HG02885 (cell line): ENCODE data around the gene TRIM67.
"Not testable (repeated sequence)": the region's sequence is repeated elsewhere in the genome, so short reads cannot be mapped to it uniquely, and the experiment has no call there.

Experiments
- ATAC-seq: cut with Tn5 transposase; IDR thresholded peaks from one replicate; pipeline ENCODE4 v1.9.1; 2021; ENCODE audit warnings: mild to moderate bottlenecking; ENCODE audit not compliant: unreplicated experiment, poor library complexity

The TRIM67 gene

DNA sequence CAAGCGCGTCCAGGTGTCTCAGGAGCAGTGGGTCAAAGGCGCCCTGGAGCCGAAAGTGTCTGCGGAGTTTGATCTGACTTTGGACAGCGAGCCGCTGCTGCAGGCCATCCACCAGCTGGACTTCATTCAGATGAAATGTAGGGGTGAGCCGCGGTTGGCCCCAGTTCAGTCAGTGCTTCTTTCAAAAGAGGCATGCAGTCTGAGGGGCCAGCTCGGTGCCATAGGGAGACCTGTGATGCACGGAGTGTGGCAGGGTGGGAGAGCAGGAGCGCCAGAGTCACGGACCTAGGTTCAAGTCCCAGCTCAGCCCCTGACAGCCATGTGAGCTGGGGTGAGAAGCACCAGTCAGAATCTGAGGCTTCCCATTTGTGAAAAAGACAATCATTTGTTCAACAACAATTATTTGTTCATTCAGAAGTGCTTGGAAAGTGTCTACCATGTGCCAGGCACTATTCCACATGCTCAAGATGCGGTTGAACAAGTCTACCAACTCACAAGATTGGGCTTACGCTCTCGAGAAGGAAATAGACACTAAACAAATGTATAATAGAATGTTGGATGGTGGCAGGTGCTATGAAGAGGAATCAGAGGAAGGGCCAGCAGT, 39.6 kb downstream of the TRIM67 start:
- ATAC-seq, result no peak

DNA sequence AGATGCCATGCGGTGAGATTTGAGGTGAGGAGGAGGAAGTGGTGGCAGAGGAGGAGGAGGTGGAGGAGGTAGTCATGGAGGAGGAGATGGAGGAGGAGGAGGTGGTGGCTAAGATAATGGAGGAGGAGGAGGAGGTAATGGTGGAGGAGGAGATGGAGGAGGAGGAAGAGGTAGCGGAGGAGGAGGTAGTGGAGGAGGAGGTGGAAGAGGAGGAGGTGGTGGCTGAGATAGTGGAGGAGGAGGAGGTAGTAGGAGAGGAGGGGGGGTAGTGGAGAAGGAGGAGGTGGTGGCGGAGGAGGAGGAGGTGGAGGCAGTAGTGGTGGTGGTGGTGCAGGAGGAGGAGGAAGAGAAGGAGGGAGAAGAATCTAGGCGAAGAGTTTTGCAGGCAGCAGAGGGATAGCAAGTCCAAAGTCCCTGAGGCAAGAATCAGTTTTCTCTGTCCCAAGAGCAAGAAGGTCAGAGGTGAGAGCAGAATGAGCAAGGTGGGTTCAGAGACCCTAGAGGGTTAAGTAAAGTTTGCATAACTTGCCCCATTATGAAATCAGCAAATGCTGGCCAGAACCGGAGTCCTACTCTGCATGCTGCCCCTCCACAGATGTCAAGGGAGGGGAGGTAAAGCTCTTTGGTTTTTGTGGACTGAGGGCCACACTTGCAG, 40.2 kb downstream of the TRIM67 start:
- ATAC-seq, result no peak

DNA sequence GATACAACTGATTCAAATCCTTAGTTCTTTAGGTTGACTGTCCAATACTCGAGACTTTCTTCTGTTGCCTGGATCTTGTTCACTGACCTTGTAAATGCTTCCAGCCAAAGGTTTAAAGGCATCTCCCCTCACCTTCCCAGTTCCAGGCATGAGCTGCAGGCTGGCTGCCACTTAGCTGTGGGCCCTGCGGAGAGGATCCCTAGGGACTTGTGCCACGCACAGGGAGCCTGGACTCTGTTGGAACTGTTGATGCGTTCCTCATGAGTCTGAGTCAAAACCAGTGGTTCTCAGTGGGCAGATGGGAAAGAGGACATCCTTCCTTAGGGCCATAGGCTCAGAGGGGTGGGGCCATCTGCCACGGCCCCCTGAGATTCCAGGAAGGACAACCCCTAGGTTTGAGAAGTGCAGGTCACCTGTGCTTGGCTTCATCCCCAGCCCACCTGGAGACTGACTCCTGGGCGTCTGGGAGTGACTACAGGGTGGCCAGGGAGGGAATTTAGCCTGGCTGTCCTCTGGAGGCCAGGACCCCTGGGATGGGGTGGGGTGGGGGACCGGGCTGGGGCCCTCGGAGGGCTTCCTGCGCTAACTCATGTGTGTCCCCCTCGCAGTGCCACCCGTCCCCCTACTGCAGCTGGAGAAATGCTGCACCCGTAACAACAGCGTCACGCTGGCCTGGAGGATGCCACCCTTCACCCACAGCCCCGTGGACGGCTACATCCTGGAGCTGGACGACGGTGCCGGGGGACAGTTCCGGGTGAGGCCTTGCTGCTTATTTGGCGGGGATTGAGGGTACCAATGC, 41.6 kb downstream of the TRIM67 start:
- no peak for ATAC-seq

DNA sequence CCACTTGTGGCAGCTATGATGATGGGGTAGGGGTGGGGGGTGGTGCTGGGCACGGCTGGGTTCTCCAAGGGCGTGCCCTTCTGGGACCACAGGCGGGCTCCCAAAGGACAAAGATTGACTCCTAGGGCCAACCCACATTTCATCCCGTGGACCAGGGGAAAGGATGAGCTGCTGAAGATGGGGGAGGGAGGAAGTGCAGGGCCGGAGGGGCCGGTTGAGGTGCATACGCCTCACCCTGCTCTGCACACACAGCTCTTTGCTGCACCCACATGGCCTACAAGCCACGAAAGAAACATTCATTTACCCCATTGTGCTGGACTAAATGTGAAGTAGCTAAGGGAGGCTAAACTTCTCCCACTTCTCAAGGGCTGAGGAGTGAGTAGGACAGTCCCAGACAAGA, 45.0 kb downstream of the TRIM67 start:
- ATAC-seq, result no peak

DNA sequence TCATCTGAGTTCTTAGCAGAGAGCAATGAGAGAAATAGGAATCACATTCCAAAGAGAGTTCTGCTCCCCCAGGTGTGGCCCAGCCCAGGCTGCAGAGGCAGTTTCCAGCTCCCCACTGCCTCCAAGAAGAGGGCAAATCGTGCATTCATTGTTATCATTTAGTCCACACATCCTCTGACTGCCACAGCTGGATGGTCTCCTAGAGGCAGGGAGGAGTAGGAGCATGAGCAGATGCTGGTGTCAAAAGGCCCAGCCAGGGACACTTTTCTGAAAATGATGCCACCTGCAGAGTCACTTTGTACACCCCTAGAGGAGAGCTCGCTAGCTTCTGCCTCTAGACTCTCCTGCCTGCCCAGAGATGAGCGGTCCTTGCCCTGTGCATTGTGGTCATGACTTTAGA, 45.6 kb downstream of the TRIM67 start:
- no peak for ATAC-seq

DNA sequence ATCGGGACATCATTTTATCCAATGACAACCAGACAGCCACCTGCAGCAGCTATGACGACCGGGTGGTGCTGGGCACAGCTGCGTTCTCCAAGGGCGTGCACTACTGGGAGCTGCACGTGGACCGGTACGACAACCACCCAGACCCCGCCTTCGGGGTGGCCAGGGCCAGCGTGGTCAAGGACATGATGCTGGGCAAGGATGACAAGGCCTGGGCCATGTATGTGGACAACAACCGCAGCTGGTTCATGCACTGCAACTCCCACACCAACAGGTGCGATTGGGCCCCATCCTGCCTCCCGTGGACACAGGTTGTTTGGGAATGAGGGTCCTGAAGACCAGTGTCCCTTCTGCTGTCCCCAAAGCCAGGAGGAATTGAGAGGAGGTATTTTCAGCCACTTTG, 47.1 kb downstream of the TRIM67 start:
- no peak for ATAC-seq

DNA sequence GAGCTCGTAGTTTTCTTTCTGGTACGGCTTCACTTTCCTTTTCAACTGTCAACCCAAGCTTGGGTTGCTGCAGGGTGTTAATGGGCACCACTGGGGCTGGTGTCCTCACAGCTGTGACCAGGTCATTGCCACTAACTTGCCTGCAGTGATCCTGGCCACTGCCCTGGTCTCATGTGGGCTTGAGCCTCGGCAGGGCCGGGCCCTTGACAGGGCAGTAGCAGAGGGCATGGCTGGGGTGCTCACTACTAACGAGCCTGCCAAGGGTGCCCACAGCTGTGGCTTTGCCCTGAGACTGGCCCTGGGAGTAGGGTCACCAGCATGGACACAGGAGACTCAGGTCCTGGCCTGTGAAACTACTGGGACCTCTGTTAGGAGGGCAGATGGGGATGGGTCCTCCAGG, 47.7 kb downstream of the TRIM67 start:
- no peak for ATAC-seq

DNA sequence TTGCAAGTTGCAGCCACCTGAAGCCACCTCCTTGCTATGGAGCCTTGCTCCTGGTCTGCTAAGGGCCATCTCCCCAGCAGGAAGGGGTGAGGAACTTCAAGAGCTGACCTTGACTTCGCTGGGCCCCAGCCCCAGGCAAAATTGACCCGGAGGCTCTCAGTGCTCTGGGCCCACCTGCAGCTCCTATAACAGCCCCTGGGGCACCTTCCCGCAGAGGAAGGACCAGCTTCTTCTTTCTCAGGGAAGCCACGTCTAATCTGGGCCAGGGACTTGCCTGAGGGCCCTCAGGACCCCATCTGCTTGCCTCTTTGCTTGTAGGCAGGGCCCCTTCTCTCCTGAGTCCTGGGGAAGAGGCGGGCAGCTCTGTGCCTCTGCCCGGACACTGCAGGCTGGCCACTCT, 48.3 kb downstream of the TRIM67 start:
- ATAC-seq, result no peak

DNA sequence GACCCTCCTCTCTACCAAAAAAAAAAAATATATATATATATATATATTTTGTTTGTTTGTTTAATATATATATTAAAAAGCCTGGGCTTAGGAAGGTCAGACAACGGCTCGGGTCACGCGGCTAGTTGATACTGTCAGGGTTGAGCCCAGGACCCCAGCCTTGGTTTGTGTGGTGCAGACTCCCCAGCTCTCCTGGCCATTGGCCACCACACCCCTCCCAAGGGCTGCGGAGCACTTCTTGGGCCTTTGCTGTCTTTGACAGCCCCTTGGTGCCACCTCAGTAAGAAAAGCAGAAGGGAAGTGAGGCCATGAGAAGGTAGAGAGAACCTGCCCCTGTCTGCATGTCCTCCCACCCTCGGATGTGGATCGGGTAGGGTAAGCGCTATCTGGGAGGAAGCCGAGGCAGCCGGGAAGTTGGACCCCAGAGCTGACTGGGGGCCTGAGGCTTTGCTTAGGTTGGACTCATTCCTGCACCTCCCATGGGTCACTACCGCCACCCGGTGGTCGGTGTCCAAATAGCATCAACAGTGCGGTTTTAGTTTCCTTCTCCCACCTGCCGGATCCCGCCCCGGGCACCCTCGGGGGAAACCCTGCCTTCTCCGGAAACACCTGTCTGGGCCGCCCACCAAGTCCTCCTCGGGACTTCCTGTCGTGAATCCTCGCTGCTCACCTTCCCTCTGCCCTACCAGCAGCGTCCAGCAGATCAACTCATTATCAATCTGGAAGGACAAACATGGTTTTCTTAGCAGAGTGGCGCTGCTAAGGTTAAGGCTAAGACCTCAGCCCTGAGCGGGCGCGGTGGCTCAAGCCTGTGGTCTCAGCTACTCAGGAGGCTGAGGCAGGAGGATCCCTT, 49.4 kb downstream of the TRIM67 start:
- ATAC-seq, result peak; percentile 86

DNA sequence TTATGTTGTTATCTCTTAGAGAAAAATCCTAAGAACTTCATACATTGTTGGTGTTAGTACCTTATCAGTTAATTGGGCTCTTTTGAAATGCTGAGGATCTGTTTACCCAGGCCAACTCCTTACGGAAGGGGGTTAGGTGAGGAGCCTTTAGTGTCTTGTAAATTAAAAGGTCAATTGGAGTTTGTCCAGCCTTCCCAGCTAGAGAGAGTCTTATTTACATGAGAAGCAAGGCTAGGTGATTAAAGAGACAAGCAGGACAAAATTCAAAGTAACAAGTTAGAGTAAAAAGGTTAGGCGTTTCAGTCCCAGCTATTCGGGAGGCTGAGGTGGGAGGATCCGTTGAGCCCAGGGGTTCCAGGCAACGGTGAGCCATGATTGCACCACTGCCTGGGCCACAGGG, 50.4 kb downstream of the TRIM67 start:
- ATAC-seq, result not testable (repeated sequence)

DNA sequence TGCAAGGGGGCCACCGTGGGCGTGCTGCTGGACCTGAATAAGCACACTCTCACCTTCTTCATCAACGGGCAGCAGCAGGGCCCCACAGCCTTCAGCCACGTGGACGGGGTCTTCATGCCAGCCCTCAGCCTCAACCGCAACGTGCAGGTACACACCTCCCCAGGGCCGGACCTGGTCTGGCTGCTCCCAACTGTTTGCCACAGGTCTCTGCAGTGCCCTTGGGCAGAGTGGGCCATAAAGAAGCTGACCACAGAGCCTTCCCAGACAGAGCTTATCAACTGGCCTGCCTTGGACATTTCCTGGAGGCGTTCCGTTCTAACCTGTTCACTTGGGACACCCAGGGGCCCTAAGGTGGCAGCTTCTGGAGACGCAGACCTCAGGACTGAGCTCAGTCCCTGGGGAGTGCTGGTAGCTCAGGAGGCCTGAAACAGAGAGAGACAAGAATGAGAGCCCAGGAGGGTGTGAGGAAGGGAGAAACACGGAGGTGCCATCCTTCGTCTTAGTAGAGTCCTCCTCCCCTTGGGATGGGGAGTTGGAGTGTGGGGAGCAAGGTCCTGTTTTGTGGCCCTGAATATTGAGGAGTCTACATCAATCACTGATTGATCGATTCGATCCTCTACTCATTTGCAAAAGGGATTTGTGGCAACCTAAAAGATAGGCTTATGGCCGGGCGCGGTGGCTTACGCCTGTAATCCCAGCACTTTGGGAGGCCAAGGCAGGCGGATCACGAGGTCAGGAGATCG, 52.1 kb downstream of the TRIM67 start:
- ATAC-seq, result no peak

DNA sequence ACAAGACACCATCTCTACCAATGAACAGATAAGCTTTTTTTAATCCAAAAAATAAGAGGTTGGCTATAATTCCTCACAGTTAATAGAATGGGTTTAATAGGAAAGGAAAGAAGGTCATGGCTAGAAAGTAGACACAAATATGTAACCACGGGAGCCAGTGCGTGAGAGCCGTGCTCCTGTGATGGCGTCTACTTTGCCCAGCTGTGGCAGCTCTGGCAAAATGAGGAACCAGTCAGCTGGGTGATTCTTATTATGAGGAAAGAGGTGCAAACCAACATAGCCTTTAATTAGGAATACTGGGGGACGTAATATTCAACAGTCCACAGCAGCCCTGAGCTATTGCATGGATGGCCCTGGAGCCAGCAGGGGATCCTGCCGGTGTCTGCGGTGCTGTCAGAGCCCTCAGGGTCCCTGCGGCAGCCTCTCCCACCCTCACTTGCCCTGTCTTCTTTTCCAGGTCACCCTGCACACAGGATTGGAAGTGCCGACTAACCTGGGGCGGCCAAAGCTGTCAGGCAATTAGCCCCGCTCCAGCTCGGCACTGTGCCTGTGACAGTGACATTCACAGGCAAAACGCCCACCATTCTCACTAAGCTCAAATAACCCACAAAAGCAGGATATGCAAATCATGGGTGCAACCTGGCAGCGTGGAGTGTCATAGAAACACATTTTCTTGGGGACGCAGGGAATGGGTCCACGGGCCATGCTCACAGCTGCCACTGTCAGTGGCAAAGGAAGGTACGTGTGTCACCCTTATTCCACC, 53.2 kb downstream of the TRIM67 start:
- ATAC-seq, result no peak

DNA sequence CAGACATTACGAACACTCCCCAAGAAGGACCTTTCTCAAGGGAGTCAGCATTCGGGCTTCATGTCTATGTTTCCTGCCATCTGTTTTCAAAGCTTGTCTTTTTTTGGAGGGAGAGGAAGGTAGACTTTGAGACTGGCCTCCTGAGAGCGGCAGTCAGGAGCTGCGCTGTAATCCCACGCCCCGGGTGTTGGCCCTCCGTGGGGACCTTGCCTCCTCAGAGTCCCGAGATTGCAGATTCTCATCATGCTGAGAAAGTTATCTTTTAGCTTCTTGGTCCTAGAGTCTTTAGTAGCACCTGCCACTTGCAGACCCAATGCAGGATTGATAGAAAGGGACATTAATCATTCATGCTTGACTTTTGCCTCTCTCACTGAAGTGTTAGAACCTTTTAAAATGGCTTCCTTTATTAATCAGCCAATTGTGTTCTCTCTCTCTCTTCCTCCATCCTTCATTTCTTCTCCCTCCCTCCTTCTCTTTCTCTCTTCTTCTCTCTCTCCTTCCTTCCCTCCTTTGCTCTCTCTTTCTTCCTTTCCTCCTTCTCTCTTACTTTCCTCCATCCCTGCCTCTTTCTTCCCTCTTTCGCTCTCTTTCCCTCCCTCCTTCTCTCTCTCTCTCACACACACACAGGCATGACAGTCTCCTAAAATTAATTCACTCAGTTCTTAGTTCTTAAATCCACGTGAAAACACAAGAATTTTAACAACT, 54.0 kb downstream of the TRIM67 start:
- ATAC-seq, result no peak

DNA sequence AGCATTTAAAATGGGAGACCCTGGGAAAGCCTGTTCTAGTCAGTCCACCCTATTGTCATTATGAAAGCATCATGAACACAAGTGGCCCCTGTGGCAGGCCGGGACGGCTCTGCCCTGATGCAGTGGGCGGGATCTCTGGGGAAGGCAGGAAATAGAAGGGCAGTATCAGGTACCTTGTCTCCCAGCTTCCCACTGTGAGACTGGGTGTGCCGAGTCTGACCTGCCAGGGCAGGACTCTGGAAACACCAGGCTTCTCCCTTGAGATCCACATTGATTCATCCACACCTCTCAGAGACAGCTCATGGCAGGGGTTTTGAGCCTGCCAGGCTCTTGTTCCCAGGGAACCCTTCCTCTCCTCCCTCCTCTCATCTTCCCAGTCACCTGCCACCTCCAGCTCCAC, 54.6 kb downstream of the TRIM67 start:
- ATAC-seq, result no peak

DNA sequence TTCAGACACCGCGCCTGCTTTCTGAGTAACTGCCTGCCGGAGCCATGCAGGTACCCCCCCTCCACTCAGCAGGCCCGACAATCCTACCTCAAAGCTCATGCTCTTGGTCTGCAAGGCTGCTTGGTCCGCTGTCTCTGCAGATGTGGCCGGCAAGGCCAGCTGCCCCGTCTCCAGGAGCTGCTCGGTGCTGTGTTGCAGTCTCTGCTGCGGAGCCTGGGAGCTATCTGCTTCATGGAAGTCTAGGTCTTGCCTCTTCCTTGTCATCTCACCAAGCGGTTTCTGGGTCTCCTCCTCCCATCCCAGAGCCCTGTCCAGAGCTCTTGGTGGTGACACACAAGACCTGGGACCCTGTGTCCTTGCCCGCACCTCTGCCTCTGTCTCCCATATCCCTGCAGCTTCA, 55.2 kb downstream of the TRIM67 start:
- ATAC-seq, result no peak

DNA sequence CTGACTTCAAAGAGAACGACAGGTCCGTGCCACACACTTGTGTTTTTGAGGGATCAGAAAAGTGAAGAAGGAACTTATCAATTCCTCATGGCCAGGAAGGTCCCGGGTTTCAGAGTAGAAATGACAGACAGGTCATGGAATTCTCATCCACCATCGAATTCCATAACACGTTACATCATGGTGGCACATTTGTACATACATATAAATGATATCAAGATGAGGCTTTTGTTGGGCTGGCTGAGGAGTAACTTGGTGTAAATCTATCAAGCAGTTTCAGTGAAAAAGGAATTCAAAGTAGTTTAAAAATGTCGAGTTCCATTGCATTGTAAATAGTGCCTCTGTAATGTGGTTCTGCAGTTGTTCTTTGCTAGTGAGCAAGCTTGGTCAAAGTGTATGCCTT, 56.2 kb downstream of the TRIM67 start:
- ATAC-seq, result no peak

DNA sequence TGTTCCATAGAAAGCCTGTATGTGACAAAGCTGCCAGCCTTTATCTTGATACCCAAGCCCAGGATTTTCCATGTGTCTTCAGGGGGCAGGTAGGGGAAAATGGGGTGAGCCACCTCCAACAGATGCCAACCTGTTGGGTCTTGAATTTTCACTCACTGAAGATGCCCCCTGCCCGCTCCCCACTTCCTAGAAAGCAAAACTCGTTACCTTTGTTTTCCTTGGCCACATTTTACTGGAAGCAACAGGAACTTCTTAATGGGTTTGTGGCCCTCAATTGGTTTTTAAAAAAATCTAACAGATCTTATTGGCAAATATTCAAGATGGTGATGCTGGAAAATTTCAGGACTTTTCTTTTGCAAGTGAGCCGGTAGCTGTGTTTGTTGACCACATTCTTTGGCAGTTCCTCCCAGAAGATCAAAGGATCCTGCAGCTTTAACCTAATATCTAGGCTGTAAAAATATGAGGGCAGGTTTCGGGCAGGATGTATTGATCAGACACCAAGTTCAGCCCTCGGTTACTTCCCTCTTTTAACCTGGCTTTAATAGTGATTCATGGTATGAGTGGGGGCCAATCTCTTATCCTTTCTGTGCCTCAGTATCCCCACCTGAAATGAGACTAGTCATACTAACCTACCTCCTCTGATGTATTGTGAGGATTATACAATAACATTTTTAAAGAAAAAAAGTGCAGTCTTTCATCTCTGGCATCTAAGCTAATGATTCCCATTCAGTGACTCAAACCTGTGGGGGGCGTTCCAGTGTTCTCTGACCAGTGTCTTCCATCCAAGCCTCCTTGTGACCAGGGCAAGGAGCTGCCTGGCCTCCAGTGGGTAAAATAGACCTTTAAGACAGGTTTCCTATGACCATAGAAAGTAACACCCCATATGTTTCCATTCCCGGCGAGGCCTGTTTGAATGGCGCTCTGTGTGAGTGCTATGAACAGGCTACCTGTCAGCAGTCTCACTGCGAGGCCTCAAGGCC, 57.9 kb downstream of the TRIM67 start:
- ATAC-seq, result no peak

DNA sequence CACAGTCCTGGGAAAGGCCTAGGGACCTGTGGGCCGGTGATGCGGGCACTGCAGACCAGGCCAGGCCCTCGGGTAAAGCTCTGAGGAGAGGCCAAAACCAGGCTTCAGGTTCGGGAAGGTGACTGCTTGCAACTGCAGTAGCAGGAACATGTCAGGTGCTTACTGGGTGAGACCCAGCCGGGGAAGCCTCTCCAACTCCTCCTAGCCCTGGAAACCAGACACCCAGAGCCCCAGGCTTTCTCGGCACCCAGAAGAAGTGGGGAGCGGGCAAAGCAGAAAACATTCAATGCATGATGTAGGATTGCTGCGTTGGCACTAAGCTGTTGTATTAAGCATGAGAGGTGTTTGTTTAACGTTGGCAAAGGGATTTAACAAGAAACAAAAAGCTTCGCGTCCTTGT, 58.9 kb downstream of the TRIM67 start:
- no peak for ATAC-seq
